ENCODE results near the gene STIMATE. TPM values are rescaled to one million over a fixed set of nuclear protein-coding genes. Genes with fewer than 3 reads are reported as not detected.
A peak's percentile ranks its signal among the peaks of the same experiment; 100 is the strongest.

Gene STIMATE
- total and polyA plus RNA-seq, 2 experiments from 2014 or later: 7.3 to 17.4 TPM

DNA sequence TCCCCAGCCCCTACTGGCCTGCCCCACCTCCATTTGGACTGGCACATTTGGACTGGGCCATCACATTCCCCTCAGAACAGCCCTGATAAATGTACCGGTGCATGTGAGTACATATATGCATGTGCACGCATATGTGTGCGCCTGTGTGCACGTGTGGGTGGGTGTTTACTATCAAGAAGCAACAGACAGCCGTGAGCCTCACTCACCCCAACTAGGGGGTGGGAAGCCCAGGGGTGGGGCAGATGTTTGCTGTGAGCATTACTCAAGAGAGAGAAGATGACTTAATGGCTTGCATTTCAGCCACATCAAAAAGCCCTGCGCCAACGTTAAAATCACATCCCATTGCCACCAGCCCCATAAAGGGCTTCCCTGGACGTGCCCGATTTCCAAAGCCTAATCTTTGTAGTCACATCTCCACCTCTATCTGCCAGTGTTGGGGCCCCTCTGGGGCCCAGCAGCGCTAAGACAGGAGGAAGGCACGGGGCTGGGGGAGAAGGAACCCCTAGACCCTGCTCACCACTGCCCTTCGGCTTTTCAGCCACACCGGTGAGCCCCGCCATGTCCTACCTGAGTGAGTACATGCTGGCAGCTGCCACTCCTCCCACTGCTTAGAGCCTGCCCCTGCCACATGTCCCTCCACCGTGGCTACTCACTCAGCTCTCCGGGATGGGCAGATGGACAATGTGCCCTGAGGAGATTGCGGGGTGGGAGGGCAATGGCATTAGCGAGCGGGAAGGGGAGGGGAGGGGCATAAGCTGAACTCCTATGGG is 91.9 kb downstream of the STIMATE start:
- Histone ChIP-seq H3K4me3 (no peak overlapping the region), H3K9me3 (ENCODE audit: low read depth) (no peaks in the 10 kb centered on the region), H3K27ac (no peak overlapping the region), H3K4me1 (ENCODE audit: low read depth) (no peaks in the 10 kb centered on the region), H3K36me3 (no peaks in the 10 kb centered on the region), H3K27me3 (peaks cover 3% of the 10 kb centered on the region)
- no peak for DNase-seq (ENCODE audit: low read depth in 1 of 2, low spot score in 1 of 2)
- TF ChIP-seq, protein P1, sequence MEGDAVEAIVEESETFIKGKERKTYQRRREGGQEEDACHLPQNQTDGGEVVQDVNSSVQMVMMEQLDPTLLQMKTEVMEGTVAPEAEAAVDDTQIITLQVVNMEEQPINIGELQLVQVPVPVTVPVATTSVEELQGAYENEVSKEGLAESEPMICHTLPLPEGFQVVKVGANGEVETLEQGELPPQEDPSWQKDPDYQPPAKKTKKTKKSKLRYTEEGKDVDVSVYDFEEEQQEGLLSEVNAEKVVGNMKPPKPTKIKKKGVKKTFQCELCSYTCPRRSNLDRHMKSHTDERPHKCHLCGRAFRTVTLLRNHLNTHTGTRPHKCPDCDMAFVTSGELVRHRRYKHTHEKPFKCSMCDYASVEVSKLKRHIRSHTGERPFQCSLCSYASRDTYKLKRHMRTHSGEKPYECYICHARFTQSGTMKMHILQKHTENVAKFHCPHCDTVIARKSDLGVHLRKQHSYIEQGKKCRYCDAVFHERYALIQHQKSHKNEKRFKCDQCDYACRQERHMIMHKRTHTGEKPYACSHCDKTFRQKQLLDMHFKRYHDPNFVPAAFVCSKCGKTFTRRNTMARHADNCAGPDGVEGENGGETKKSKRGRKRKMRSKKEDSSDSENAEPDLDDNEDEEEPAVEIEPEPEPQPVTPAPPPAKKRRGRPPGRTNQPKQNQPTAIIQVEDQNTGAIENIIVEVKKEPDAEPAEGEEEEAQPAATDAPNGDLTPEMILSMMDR (IDR thresholded peaks at IDR 0.05; ENCODE audit: low read depth, low read length): no peak

DNA sequence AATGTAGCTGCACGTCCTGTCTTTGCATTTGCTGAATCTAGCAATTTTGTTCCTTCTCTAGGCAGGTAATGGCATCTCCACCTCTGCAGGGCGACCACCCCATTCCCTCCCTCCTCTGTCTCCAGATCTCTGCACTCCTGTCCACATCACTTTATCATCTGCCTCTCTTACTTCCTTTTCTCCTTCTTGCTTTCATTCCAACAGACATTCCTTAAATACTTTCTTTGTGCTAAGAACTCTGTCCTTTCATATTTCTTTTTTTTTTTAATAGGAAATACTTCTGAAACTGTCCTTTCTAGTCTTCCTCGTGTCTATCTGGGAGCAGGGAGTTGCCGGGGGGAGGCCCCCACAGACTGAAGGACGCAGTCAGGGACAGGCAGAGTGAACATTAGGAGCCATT is 95.5 kb downstream of the STIMATE start:
- DNase-seq (ENCODE audit: low read depth in 1 of 2, low spot score in 1 of 2): peak in 1 of 2 donors; percentile 11
- TF ChIP-seq, protein P1 (IDR thresholded peaks at IDR 0.05; ENCODE audit: low read depth, low read length): no peak
- Histone ChIP-seq H3K4me3 (no peak overlapping the region), H3K9me3 (ENCODE audit: low read depth) (no peaks in the 10 kb centered on the region), H3K4me1 (ENCODE audit: low read depth) (no peaks in the 10 kb centered on the region), H3K36me3 (no peaks in the 10 kb centered on the region), H3K27me3 (no peaks in the 10 kb centered on the region), H3K27ac (no peak overlapping the region)

DNA sequence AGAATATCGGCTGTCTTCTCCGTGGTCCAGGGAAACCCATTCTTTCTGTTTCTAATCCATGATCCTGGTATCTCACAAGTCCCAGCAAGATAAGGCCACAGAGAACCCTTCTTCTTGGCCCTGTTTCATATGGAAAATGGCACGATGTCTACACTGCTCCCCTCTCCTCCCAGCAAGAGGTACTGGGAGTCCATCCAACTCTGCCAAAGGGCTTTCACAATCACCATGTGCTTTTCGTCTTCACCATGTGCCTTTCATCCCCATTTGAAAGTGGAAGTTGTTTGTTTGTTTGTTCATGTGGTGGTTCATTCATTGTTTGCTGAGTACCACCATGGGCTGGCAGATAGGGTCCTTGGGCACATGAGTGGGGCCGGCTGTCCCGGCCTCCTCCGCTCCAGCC is 97.3 kb downstream of the STIMATE start:
- peak in 1 of 2 donors; percentile 63 for DNase-seq (ENCODE audit: low read depth in 1 of 2, low spot score in 1 of 2)
- H3K27me3 ChIP-seq: no peaks in the 10 kb centered on the region
- no peaks in the 10 kb centered on the region for H3K4me1 ChIP-seq (ENCODE audit: low read depth)

DNA sequence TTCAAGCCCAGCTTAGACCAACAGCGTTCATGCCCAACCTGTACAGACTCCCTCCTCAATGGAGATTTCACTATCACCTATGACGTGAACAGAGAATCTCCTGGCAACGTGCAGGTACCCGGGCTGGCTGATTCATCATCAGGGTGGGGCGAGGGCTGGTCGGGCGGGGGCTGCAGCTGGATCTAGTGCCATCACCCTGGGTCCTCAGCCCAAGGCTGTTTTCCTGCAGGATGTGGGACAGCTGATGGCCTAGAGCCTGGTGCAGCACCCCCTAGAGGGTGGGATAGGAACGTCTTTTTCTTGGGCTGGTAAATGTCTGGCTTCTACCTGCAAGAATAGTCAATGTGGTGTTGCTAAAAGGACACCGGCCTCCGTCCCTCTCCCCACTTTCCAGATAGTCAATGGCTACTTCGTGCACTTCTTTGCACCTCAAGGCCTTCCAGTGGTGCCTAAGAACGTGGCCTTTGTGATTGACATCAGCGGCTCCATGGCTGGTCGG is 98.3 kb downstream of the STIMATE start:
- TF ChIP-seq, protein P1 (IDR thresholded peaks at IDR 0.05; ENCODE audit: low read depth, low read length): peak; percentile 39
- no peaks in the 10 kb centered on the region for H3K4me1 ChIP-seq (ENCODE audit: low read depth)
- peak in 1 of 2 donors; percentile 9 for DNase-seq (ENCODE audit: low read depth in 1 of 2, low spot score in 1 of 2)
- H3K36me3 ChIP-seq: no peaks in the 10 kb centered on the region
- H3K9me3 ChIP-seq (ENCODE audit: low read depth): no peaks in the 10 kb centered on the region
- H3K27ac ChIP-seq: no peak overlapping the region
- no peaks in the 10 kb centered on the region for H3K27me3 ChIP-seq
- no peak overlapping the region for H3K4me3 ChIP-seq

More for the DNA sequence above, 97.3 kb downstream of the STIMATE start:
- Histone ChIP-seq H3K27ac (no peak overlapping the region), H3K9me3 (ENCODE audit: low read depth) (no peaks in the 10 kb centered on the region), H3K4me3 (no peak overlapping the region), H3K36me3 (no peaks in the 10 kb centered on the region)
- TF ChIP-seq, protein P1 (IDR thresholded peaks at IDR 0.05; ENCODE audit: low read depth, low read length): no peak

DNA sequence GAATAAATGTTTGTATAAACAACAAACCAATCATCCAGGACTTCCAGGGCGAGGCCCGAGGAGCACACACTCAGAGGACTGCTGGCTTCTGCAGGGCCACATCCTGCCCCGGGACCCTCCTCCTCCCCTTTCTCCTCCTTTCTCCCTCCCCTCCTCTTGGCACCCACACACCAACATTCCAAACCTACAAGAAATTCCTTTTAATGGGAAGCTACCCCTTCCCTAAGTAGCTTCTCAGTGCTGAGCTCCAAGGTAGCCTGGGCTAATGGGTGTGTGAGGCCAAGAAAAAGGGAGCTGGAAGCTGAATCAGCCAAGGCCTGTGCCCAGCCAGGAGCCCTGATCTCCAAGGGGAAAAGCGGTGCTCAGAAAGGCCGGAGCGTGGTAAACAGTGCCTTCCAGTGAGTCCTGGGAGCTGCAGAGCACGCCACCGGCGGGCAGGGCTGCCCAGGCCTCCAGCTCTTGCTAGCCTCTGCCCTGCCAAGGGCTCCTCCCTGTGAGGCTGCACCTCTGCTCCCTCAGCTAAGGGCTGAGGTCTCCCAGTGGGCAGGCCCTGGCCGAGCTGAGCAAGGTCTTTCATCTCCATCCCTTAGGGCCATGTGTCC is 98.9 kb downstream of the STIMATE start:
- no peaks in the 10 kb centered on the region for H3K36me3 ChIP-seq
- DNase-seq (ENCODE audit: low read depth in 1 of 2, low spot score in 1 of 2): peak in 1 of 2 donors; percentile 32
- H3K4me1 ChIP-seq (ENCODE audit: low read depth): no peaks in the 10 kb centered on the region
- H3K27me3 ChIP-seq: no peaks in the 10 kb centered on the region
- TF ChIP-seq, protein P1 (IDR thresholded peaks at IDR 0.05; ENCODE audit: low read depth, low read length): no peak
- H3K27ac ChIP-seq: no peak overlapping the region
- no peak overlapping the region for H3K4me3 ChIP-seq
- no peaks in the 10 kb centered on the region for H3K9me3 ChIP-seq (ENCODE audit: low read depth)

Data from cardiac muscle cell (in vitro differentiated cells and primary cell).